Fibroblast of peridontal ligament (primary cell): ENCODE data around the gene NFIB.

Source experiments
- DNase-seq: peaks from one replicate; pipeline ENCODE4 v3.0.0-alpha.2; 2010; ENCODE audit errors: extremely low read depth

NFIB gene

GRCh38 chr9:14278291-14278721, 35.6 kb downstream of the NFIB start:
- peak; percentile 53 for DNase-seq

DNA sequence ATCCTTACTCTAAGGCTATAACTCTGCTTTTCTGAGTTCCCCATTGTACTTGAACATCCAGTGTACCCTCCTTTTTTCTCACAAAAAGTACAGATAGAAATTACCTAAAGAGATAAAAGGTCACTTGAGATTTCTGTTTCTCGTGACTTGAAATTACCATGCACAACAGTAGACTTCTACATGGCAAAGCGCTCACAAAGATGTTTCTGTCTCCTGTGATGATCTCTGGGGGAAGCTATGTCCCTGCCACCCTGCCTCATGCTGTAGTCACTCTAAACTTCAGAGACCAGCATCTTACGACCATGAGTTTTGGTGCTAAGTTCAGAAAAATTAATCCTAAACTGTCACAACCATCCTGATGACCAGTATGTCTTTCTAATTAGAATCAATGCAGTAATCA, 36.2 kb downstream of the NFIB start:
- DNase-seq: no peak

GRCh38 chr9:14277244-14277643, 36.7 kb downstream of the NFIB start:
- DNase-seq: peak; percentile 52

DNA sequence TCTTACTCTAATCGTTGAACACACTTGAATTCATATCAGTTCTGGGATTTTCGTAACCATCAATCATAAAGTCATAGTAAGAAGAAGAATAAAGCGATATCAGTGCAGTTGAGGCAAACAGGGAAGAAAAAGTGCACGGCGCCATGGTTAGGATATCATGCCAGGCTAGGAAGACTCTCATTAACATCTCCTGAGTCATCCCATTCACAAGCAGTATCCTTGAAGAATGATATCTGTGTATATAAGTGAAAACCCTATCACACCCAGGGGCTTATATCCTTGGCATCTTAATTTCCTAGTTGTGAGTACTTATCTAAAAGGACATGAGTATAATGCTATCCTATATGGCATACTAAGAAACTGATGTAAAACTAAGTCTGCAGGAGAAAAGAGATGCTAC, 38.6 kb downstream of the NFIB start:
- DNase-seq: no peak

DNA sequence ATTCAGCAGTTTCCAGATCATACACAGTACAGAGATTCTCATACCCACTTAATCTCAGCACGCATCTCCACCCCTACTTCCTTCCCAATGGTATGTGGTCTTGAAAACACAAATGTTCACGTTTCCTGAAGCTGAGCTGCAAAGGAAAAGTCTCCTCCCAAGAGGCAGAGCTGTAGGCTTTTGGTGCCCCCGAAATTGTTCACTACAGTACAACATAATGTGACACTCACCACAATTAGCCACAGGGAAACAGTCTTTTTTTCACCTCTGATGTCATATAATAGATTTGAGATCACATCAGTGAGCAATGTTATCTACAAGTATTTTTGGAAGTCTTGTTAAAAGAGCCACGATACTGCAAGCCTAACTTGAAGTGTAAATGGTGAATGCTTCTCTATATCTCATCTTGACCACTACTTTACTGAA, 40.2 kb downstream of the NFIB start:
- no peak for DNase-seq

DNA sequence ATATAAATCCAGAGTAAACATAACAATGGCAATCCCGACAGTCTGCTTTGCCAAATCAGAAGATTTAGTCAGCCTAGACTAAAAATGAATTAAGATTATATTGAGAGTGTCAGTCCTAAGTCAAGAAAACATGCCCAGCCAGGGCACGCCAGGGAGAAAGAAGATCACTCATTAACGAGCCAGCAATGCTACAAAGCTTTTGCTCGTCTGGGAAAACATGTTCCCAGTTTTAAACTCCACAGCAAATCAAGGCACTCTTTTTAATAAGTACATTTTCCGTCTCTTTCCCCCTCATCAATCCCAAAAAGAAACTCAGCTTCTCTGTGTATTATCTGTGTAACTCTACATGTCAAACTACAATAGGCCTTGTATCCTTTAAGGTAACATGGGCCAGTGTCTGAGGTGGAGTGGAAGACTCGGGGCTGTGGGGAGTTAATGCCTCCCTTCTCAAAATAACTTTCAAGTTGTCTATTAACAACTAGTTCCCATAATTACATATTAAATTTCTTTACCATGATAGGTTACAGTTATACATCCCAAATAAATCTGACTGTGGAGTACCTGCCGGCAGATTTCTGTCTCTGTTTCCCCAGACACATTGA, 40.9 kb downstream of the NFIB start:
- no peak for DNase-seq

DNA sequence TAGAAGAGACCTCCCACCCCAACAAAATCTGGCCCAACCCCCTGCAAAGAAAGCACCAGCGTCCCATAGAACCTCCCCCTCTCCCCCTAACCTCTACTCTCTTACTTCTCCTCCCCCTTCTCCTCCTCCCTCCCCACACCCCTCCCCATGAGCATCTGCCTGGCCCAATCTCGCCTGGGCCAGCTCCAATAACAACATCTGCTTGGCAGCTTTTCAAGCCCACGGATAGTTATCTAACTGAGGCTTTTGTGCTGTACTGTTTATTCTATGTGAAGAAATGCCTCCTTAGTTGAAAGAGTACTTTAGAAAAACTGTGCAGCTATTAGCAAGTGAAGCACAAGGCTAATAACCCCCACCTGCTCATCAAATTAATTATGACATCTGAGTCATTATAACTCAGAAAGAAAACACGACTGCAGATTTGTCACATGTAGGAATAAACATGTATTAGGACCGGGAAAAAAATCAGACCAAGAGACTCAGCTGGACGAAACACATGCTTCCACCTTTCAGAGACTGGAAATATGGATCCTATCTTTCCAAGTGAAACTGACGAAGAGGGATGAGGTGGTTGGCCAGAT, 42.8 kb downstream of the NFIB start:
- DNase-seq: peak; percentile 63

DNA sequence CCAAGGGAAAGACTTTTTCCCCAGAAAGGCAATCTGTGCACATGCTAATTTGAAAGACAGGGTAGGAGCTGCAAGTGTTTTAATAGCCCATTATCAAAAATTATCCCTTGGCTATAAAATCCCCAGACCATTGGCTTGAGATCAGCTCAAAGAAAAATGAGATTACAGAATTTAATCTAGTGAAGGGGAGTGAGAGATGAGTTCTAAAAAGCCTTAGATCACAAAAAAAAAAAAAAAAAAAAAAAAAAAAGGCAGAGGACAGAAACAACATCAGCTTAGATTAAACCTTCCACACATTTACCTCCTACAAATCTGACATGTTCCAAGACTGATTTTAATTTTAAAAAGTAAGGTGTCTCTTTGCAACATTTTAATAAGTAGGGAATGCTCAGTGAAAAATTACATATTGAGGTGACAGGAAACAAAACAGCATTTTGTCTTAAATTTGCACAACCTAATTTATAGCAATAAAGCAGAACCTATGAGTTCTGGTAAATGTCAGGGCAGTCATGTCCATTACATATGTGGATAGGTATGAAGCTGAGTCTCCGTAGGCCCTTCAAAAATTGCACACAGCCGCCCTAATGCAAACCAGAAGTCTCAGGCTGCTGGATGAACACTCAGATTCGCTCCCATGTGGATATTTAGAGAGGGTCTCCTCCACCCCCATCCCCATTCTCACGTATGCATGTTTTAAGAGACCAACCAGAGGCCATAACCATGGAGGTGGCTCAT, 43.4 kb downstream of the NFIB start:
- DNase-seq: no peak

GRCh38 chr9:14269916-14270315, 44.0 kb downstream of the NFIB start:
- no peak for DNase-seq

- DNase-seq: no peak
Observed at GRCh38 chr9:14263707-14264483, 50.0 kb downstream of the NFIB start.

GRCh38 chr9:14262827-14263226, 51.1 kb downstream of the NFIB start:
- no peak for DNase-seq

GRCh38 chr9:14261616-14262015, 52.3 kb downstream of the NFIB start:
- no peak for DNase-seq

GRCh38 chr9:14260101-14260500, 53.8 kb downstream of the NFIB start:
- no peak for DNase-seq

GRCh38 chr9:14258660-14259239, 55.2 kb downstream of the NFIB start:
- DNase-seq: peak; percentile 74

GRCh38 chr9:14258156-14258555, 55.8 kb downstream of the NFIB start:
- no peak for DNase-seq

GRCh38 chr9:14256588-14256987, 57.4 kb downstream of the NFIB start:
- peak; percentile 38 for DNase-seq

- peak; percentile 92 for DNase-seq
Observed at GRCh38 chr9:14251154-14252071, 62.5 kb downstream of the NFIB start.

GRCh38 chr9:14250794-14251153, 63.2 kb downstream of the NFIB start:
- DNase-seq: no peak

- DNase-seq: no peak
Observed at GRCh38 chr9:14249527-14249926, 64.4 kb downstream of the NFIB start.

DNA sequence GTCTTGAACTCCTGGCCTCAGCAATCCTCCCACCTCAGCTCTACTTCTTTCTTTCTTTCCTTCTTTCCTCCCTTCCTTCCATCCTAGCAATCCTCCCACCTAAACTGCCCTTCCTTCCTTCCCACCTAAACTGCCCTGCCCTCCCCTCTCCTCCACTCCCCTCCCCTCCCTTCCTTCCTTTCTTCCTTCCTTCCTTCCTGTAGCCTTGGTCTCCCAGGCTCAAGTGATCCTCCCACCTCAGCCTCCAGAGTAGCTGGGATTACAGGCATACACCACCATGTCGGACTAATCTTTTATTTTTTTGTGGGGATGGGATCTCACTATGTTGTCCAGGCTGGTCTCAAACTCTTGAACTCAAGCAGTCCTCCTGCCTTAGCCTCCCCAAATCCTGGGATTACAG, 65.8 kb downstream of the NFIB start:
- DNase-seq: no peak

- DNase-seq: no peak
Observed at GRCh38 chr9:14247577-14247976, 66.4 kb downstream of the NFIB start.
